NCI-H748 (cell line): ENCODE results near the gene CCDC167.

Experiments
- DNase-seq: peaks from one replicate; lab custom pipeline; 2025; ENCODE audit not compliant: unreplicated experiment; lab: John Stamatoyannopoulos, UW

Gene CCDC167

GRCh38 chr6:37435373-37435772 lies 64.3 kb downstream of the CCDC167 start:
- no peak for DNase-seq

DNA sequence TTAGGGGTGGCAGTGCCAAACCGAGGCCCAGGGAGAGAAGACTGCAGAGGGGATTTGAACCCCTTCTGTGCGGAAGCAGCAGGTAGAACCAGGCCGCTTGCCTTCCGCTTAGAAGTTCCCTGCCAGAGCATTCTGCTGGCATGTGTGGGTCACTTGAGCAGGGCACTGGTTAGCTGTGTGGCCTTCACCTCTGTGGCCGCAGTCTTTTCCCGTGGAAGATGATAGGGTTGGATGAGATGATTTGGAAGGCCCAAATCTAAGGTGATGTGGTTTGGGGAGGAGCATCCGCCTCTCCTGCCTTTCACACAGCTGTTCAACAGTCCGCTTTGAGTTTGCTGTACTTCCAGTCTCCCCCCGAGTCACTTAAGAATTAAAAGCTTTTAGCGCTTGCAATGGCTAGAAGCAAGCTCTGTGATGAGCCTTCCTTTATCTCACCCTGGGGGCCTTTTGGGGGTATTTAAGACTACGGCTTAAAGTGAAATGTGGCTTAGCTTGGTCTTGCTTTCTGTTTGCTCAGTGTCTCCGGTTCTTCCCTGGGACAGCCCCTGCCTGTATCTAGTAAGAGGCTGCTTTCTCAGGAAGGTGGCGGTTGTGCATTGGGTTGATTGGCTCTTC lies 65.9 kb downstream of the CCDC167 start:
- DNase-seq: peak; percentile 55
